ENCODE results near the gene IFT20. TPM values are rescaled to one million over a fixed set of nuclear protein-coding genes. Genes with fewer than 3 reads are reported as not detected.
A peak's percentile ranks its signal among the peaks of the same experiment; 100 is the strongest.
"Not testable (repeated sequence)": the region's sequence is repeated elsewhere in the genome, so short reads cannot be mapped to it uniquely, and the experiment has no call there.

Gene IFT20
- total and polyA plus RNA-seq, 2 experiments from 2014 or later, result 49.9 to 75.3 TPM

- H3K36me3 ChIP-seq (replicated peaks; ENCODE audit: insufficient read depth, low read depth), result no peaks in the 10 kb centered on the region
- H3K4me1 ChIP-seq (ENCODE audit: insufficient read depth), result peaks cover 7% of the 10 kb centered on the region
- H3K27me3 ChIP-seq, result no peaks in the 10 kb centered on the region
- no peak for DNase-seq (ENCODE audit: low spot score)
- no peaks in the 10 kb centered on the region for H3K9me3 ChIP-seq (ENCODE audit: low read depth)
- peaks cover 35% of the 10 kb centered on the region for H3K79me2 ChIP-seq
- no peak for TF ChIP-seq EZH2phosphoT487 (IDR thresholded peaks at IDR 0.05; ENCODE audit: low read depth, severe bottlenecking, unreplicated experiment)
- no peak for TF ChIP-seq EZH2 (IDR thresholded peaks at IDR 0.05; ENCODE audit: borderline replicate concordance)
- TF ChIP-seq, protein P1, sequence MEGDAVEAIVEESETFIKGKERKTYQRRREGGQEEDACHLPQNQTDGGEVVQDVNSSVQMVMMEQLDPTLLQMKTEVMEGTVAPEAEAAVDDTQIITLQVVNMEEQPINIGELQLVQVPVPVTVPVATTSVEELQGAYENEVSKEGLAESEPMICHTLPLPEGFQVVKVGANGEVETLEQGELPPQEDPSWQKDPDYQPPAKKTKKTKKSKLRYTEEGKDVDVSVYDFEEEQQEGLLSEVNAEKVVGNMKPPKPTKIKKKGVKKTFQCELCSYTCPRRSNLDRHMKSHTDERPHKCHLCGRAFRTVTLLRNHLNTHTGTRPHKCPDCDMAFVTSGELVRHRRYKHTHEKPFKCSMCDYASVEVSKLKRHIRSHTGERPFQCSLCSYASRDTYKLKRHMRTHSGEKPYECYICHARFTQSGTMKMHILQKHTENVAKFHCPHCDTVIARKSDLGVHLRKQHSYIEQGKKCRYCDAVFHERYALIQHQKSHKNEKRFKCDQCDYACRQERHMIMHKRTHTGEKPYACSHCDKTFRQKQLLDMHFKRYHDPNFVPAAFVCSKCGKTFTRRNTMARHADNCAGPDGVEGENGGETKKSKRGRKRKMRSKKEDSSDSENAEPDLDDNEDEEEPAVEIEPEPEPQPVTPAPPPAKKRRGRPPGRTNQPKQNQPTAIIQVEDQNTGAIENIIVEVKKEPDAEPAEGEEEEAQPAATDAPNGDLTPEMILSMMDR (IDR thresholded peaks at IDR 0.05; ENCODE audit: poor library complexity), result no peak
- H3K27ac ChIP-seq, result no peak overlapping the region
- H3K9me2 ChIP-seq (replicated peaks; ENCODE audit: insufficient read depth), result no peaks in the 10 kb centered on the region
- 87% methylated on average over 5 of the region's 6 CpGs for WGBS (ENCODE audit: low lambda C conversion rate, missing lambda C conversion rate)
- no peak overlapping the region for H2AFZ ChIP-seq
- no peak overlapping the region for H3K4me3 ChIP-seq
- H3K4me2 ChIP-seq, result no peak overlapping the region
- peaks cover 8% of the 10 kb centered on the region for H4K20me1 ChIP-seq (ENCODE audit: insufficient read depth, poor library complexity, severe bottlenecking)
Measured at GRCh38 chr17:28340374-28340773, 5.1 kb upstream of the IFT20 start.

DNA sequence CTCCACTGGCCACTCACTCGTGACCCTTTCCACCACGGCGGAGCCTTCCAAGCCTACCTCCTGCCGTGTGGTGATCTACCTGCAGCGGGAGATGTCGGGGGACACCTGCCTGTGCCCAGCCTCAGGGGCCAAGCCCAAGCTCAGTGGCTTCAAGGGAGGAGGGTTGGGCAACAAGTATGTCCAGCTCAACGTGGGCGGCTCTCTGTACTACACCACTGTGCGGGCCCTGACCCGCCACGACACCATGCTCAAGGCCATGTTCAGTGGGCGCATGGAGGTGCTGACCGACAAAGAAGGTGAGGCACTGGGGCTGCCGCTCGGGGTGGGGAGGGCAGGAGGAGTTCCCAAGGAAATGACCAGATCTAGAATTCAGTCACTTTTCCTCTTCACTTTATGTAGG, 4.2 kb upstream of the IFT20 start:
- peaks cover 40% of the 10 kb centered on the region for H3K79me2 ChIP-seq
- no peak for DNase-seq (ENCODE audit: low spot score)
- H3K4me2 ChIP-seq, result no peak overlapping the region
- TF ChIP-seq EZH2 (IDR thresholded peaks at IDR 0.05; ENCODE audit: borderline replicate concordance), result no peak
- no peak for TF ChIP-seq EZH2phosphoT487 (IDR thresholded peaks at IDR 0.05; ENCODE audit: low read depth, severe bottlenecking, unreplicated experiment)
- TF ChIP-seq, protein P1 (IDR thresholded peaks at IDR 0.05; ENCODE audit: poor library complexity), result no peak
- no peaks in the 10 kb centered on the region for H3K27me3 ChIP-seq
- no peaks in the 10 kb centered on the region for H3K9me2 ChIP-seq (replicated peaks; ENCODE audit: insufficient read depth)
- H3K36me3 ChIP-seq (replicated peaks; ENCODE audit: insufficient read depth, low read depth), result no peaks in the 10 kb centered on the region
- no peak overlapping the region for H2AFZ ChIP-seq
- no peaks in the 10 kb centered on the region for H3K9me3 ChIP-seq (ENCODE audit: low read depth)
- peaks cover 8% of the 10 kb centered on the region for H4K20me1 ChIP-seq (ENCODE audit: insufficient read depth, poor library complexity, severe bottlenecking)
- H3K4me3 ChIP-seq, result no peak overlapping the region
- no peak overlapping the region for H3K27ac ChIP-seq
- 97% methylated on average over 15 of the region's 15 CpGs for WGBS (ENCODE audit: low lambda C conversion rate, missing lambda C conversion rate)
- H3K4me1 ChIP-seq (ENCODE audit: insufficient read depth), result peaks cover 10% of the 10 kb centered on the region

DNA sequence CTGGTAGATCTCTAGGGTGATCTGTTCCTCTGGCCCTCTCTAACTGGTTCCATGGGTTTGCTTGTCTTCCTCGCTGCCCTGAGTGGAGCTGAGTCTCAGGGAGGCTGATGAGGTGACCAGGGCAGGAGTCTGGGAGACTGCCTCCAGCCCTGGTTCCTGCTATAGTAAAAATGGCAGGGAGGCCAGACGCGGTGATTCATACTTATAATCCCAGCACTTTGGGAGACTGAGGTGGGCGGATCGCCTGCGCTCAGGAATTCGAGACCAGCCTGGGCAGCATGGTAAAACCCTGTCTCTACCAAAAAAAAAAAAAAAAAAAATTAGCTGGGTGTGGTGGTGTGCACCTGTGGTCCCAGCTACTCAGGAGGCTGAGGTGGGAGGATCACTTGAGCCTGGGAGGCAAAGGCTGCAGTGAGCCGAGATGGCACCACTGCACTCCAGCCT, 3.5 kb upstream of the IFT20 start:
- not testable (repeated sequence) for H3K27ac ChIP-seq; H3K4me2 ChIP-seq; H3K27me3 ChIP-seq; H2AFZ ChIP-seq; H3K36me3 ChIP-seq (replicated peaks; ENCODE audit: insufficient read depth, low read depth); H3K9me2 ChIP-seq (replicated peaks; ENCODE audit: insufficient read depth); DNase-seq (ENCODE audit: low spot score); H4K20me1 ChIP-seq (ENCODE audit: insufficient read depth, poor library complexity, severe bottlenecking); H3K4me3 ChIP-seq; H3K9me3 ChIP-seq (ENCODE audit: low read depth)
- H3K4me1 ChIP-seq (ENCODE audit: insufficient read depth), result peaks cover 16% of the 10 kb centered on the region
- peaks cover 46% of the 10 kb centered on the region for H3K79me2 ChIP-seq
- WGBS (ENCODE audit: low lambda C conversion rate, missing lambda C conversion rate), result 85% methylated on average over 8 of the region's 8 CpGs

DNA sequence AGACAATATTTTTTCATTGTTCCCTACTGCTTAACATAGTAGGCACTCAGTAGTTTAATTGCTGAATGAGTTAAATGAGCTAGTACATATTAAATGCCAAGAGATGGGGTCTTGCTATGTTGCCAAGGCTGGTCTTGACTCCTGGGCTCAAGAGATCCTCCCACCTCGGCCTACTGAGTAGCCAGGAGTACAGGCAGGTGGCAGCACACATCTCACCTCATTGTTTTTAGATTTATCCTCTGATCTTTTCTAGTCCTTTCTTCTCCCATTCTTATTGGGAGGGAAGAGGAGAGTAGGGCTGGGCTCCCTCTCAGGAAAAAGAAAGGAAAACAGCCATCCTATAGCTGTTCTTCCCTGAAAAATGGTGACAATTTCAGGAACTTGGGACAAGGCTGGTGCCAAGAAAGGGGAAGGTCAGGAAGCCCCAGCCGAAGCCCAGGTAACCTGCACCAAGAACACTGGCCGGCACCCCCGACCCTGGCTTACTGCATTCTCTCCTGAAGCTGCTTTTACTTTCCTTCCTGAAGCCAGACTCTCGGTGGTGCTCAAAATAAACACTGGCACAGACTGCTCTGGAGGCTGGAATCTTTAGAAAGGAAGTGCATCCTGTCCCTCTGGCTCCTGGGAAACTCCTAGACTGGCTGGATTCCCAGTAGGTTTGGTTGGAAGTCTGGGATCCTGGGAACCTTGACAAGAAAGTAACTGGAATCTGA, 2.9 kb upstream of the IFT20 start:
- H3K4me1 ChIP-seq (ENCODE audit: insufficient read depth), result peaks cover 20% of the 10 kb centered on the region
- no peak for DNase-seq (ENCODE audit: low spot score)
- TF ChIP-seq, protein P1 (IDR thresholded peaks at IDR 0.05; ENCODE audit: poor library complexity), result no peak
- no peak for TF ChIP-seq EZH2phosphoT487 (IDR thresholded peaks at IDR 0.05; ENCODE audit: low read depth, severe bottlenecking, unreplicated experiment)
- no peak for TF ChIP-seq EZH2 (IDR thresholded peaks at IDR 0.05; ENCODE audit: borderline replicate concordance)
- H3K27me3 ChIP-seq, result no peaks in the 10 kb centered on the region
- H3K27ac ChIP-seq, result no peak overlapping the region
- peak overlapping the region; percentile 4 for H3K4me2 ChIP-seq
- peaks cover 8% of the 10 kb centered on the region for H4K20me1 ChIP-seq (ENCODE audit: insufficient read depth, poor library complexity, severe bottlenecking)
- no peak overlapping the region for H2AFZ ChIP-seq
- WGBS (ENCODE audit: low lambda C conversion rate, missing lambda C conversion rate), result 76% methylated on average over 5 of the region's 5 CpGs
- H3K9me2 ChIP-seq (replicated peaks; ENCODE audit: insufficient read depth), result no peaks in the 10 kb centered on the region
- peaks cover 52% of the 10 kb centered on the region for H3K79me2 ChIP-seq
- no peaks in the 10 kb centered on the region for H3K36me3 ChIP-seq (replicated peaks; ENCODE audit: insufficient read depth, low read depth)
- H3K9me3 ChIP-seq (ENCODE audit: low read depth), result no peaks in the 10 kb centered on the region
- H3K4me3 ChIP-seq, result no peak overlapping the region
